GM21367 (cell line): ENCODE results near the gene MUC6.
"Not testable (repeated sequence)": the region's sequence is repeated elsewhere in the genome, so short reads cannot be mapped to it uniquely, and the experiment has no call there.

Experiments
- ATAC-seq: cut with Tn5 transposase; IDR thresholded peaks from one replicate; pipeline ENCODE4 v1.9.1; 2021; ENCODE audit not compliant: unreplicated experiment

Gene MUC6

GRCh38 chr11:1025410-1026162 lies 10.9 kb downstream of the MUC6 start:
- ATAC-seq, result no peak

- ATAC-seq, result no peak
These were observed 11.7 kb downstream of the MUC6 start for GRCh38 chr11:1024597-1025409.

- no peak for ATAC-seq
These were observed 12.5 kb downstream of the MUC6 start for GRCh38 chr11:1023811-1024596.

- no peak for ATAC-seq
These were observed 13.4 kb downstream of the MUC6 start for GRCh38 chr11:1022908-1023810.

GRCh38 chr11:1022411-1022810 lies 14.1 kb downstream of the MUC6 start:
- ATAC-seq, result no peak

- ATAC-seq, result no peak
These were observed 16.2 kb downstream of the MUC6 start for GRCh38 chr11:1020211-1020905.

GRCh38 chr11:1019321-1019910 lies 17.1 kb downstream of the MUC6 start:
- no peak for ATAC-seq

- ATAC-seq, result no peak
These were observed 18.4 kb downstream of the MUC6 start for GRCh38 chr11:1018091-1018490.

GRCh38 chr11:1017269-1018005 lies 19.1 kb downstream of the MUC6 start:
- ATAC-seq, result no peak

GRCh38 chr11:1016610-1017126 lies 19.9 kb downstream of the MUC6 start:
- ATAC-seq, result not testable (repeated sequence)

- no peak for ATAC-seq
These were observed 20.5 kb downstream of the MUC6 start for GRCh38 chr11:1015826-1016545.

GRCh38 chr11:1015064-1015463 lies 21.5 kb downstream of the MUC6 start:
- ATAC-seq, result no peak

- no peak for ATAC-seq
These were observed 22.2 kb downstream of the MUC6 start for GRCh38 chr11:1014276-1014675.

- no peak for ATAC-seq
These were observed 22.9 kb downstream of the MUC6 start for GRCh38 chr11:1013631-1013935.

- no peak for ATAC-seq
These were observed 23.5 kb downstream of the MUC6 start for GRCh38 chr11:1012740-1013630.

GRCh38 chr11:1012291-1012690 lies 24.2 kb downstream of the MUC6 start:
- no peak for ATAC-seq

GRCh38 chr11:1011320-1011698 lies 25.2 kb downstream of the MUC6 start:
- ATAC-seq, result no peak
